ENCODE results near the gene SHROOM3.

DNA sequence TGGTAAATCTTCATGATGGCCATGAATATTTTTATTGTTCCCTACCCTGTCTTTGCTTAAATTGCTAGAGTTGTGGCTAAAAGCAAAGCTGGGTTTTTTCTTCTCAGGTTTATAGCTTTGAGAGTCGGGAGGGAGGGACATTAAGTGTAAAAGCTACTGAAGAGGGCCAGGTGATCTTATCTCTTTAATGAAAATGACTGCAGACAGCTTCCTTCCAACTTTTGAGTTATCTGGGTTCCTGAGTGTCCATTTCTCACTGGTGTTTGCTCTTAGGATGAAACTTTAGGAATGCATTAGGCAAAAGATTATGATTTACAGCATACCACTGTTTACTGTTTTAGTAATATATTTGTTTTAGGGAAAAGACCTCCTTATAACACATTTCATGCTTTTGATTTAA is 187.7 kb downstream of the SHROOM3 start:
- TF ChIP-seq CTCF (conservative IDR thresholded peaks at IDR 0.05; ENCODE audit: low read depth in 2 of 2) (no peak), POLR2AphosphoS5 (IDR thresholded peaks at IDR 0.05; ENCODE audit: low read depth) (no peak), EZH2phosphoT487 (IDR thresholded peaks at IDR 0.05; ENCODE audit: unreplicated experiment) (no peak), CREB1 (CRISPR knock-in tag; IDR thresholded peaks at IDR 0.05; ENCODE audit: low read depth) (no peak), EZH2 (IDR thresholded peaks at IDR 0.05; ENCODE audit: low read depth, unreplicated experiment) (no peak), STAT1 (IDR thresholded peaks at IDR 0.05; ENCODE audit: unreplicated experiment) (no peak), REST (IDR thresholded peaks at IDR 0.05; ENCODE audit: unreplicated experiment) (no peak)

Data from GM23338 (cell line).